ENCODE results near the gene PAQR5. TPM values are rescaled to one million over a fixed set of nuclear protein-coding genes. Genes with fewer than 3 reads are reported as not detected.

Gene PAQR5
- total RNA-seq, 1 experiment from 2014 or later: 34.0 TPM

GRCh38 chr15:69275933-69276560, 22.7 kb upstream of the PAQR5 start (continued):
- no peak for TF ChIP-seq POLR2A (IDR thresholded peaks at IDR 0.05; ENCODE audit: borderline replicate concordance, extremely low read depth, insufficient read depth, insufficient read length)

GRCh38 chr15:69277316-69277715, 21.4 kb upstream of the PAQR5 start:
- Histone ChIP-seq H4K20me1 (ENCODE audit: insufficient read depth) (no peaks in the 10 kb centered on the region), H3K27ac (ENCODE audit: low read depth, low read length) (no peak overlapping the region), H3K4me2 (ENCODE audit: low read length) (no peak overlapping the region), H3K79me2 (ENCODE audit: insufficient read depth, low read length) (no peaks in the 10 kb centered on the region), H3K9me3 (ENCODE audit: control insufficient read depth in 1 of 2, insufficient read depth in 1 of 2, low read depth in 1 of 2, low read length in 2 of 2) (no peaks in the 10 kb centered on the region), H3K4me1 (ENCODE audit: control insufficient read depth in 1 of 2, insufficient read depth in 2 of 2, low read length in 2 of 2) (0 out of 4 replicates have a peak, but pooled peaks cover 0 to 4% of the 10 kb centered on the region in 2 experiments), H3K36me3 (ENCODE audit: control insufficient read depth in 1 of 2, insufficient read depth in 2 of 2, low read length in 2 of 2) (no peaks in the 10 kb centered on the region), H2AFZ (ENCODE audit: low read depth, low read length, poor library complexity, severe bottlenecking) (no peak overlapping the region), H3K4me3 (replicated peaks in 1 of 2; ENCODE audit: low read depth in 1 of 2, low read length in 2 of 2) (no peak overlapping the region), H3K9me2 (ENCODE audit: insufficient read depth) (no peaks in the 10 kb centered on the region), H3K27me3 (ENCODE audit: insufficient read depth, low read length) (no peaks in the 10 kb centered on the region), H3K9ac (ENCODE audit: low read length) (no peak overlapping the region)
- no TSS peak for BruUV-seq (replicated peaks)
- no peak for TF ChIP-seq YY1 (IDR thresholded peaks at IDR 0.05; ENCODE audit: extremely low read depth, insufficient replicate concordance, low read depth, low read length)
- TF ChIP-seq ATF3 (IDR thresholded peaks at IDR 0.05): no peak
- intact Hi-C loops (cut with micrococcal nuclease): no loop called here
- RAD21 ChIA-PET (ENCODE audit: low non-redundant PET in 1 of 2, low total read pairs in 2 of 2, uncharacterized antibody in 2 of 2, unreplicated experiment in 2 of 2): no interaction called here
- ATAC-seq (no peak), DNase-seq (ENCODE audit: low read depth, low spot score) (no peak)
- POLR2A ChIA-PET: no interaction called here
- CTCF ChIA-PET: interaction anchor here (1.5 kb wide), 1 partner anchor 218 kb away, joined by 4 read pairs; no protein-coding TSS in a partner anchor

- ChIA-PET CTCF (no interaction called here), RAD21 (ENCODE audit: low non-redundant PET in 1 of 2, low total read pairs in 2 of 2, uncharacterized antibody in 2 of 2, unreplicated experiment in 2 of 2) (no interaction called here), POLR2A (no interaction called here)
- Histone ChIP-seq H3K36me3 (ENCODE audit: control insufficient read depth in 1 of 2, insufficient read depth in 2 of 2, low read length in 2 of 2) (no peaks in the 10 kb centered on the region), H3K27ac (ENCODE audit: low read depth, low read length) (no peak overlapping the region), H2AFZ (ENCODE audit: low read depth, low read length, poor library complexity, severe bottlenecking) (no peak overlapping the region), H3K4me1 (ENCODE audit: control insufficient read depth in 1 of 2, insufficient read depth in 2 of 2, low read length in 2 of 2) (0 out of 4 replicates have a peak, but pooled peaks cover 0 to 4% of the 10 kb centered on the region in 2 experiments), H3K9me2 (ENCODE audit: insufficient read depth) (no peaks in the 10 kb centered on the region), H3K4me2 (ENCODE audit: low read length) (no peak overlapping the region), H3K9me3 (ENCODE audit: control insufficient read depth in 1 of 2, insufficient read depth in 1 of 2, low read depth in 1 of 2, low read length in 2 of 2) (no peaks in the 10 kb centered on the region), H3K27me3 (ENCODE audit: insufficient read depth, low read length) (no peaks in the 10 kb centered on the region), H3K79me2 (ENCODE audit: insufficient read depth, low read length) (no peaks in the 10 kb centered on the region), H3K4me3 (replicated peaks in 1 of 2; ENCODE audit: low read depth in 1 of 2, low read length in 2 of 2) (no peak overlapping the region), H3K9ac (ENCODE audit: low read length) (no peak overlapping the region), H4K20me1 (ENCODE audit: insufficient read depth) (no peaks in the 10 kb centered on the region)
- ATAC-seq (no peak), DNase-seq (ENCODE audit: low read depth, low spot score) (no peak)
- TF ChIP-seq, protein P1, sequence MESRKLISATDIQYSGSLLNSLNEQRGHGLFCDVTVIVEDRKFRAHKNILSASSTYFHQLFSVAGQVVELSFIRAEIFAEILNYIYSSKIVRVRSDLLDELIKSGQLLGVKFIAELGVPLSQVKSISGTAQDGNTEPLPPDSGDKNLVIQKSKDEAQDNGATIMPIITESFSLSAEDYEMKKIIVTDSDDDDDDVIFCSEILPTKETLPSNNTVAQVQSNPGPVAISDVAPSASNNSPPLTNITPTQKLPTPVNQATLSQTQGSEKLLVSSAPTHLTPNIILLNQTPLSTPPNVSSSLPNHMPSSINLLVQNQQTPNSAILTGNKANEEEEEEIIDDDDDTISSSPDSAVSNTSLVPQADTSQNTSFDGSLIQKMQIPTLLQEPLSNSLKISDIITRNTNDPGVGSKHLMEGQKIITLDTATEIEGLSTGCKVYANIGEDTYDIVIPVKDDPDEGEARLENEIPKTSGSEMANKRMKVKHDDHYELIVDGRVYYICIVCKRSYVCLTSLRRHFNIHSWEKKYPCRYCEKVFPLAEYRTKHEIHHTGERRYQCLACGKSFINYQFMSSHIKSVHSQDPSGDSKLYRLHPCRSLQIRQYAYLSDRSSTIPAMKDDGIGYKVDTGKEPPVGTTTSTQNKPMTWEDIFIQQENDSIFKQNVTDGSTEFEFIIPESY (IDR thresholded peaks at IDR 0.05; ENCODE audit: extremely low read depth, insufficient replicate concordance, low read length): no peak
- no peak for TF ChIP-seq ZFX (IDR thresholded peaks at IDR 0.05)
- TF ChIP-seq SRF (IDR thresholded peaks at IDR 0.05; ENCODE audit: low read depth): no peak
- no peak for TF ChIP-seq EGR1 (IDR thresholded peaks at IDR 0.05; ENCODE audit: low read depth)
- no peak for TF ChIP-seq JUND (IDR thresholded peaks at IDR 0.05)
- TF ChIP-seq EZH2 (IDR thresholded peaks at IDR 0.05): no peak
- intact Hi-C loops (cut with micrococcal nuclease): no loop called here
- BruUV-seq (replicated peaks): no TSS peak
These were observed 19.1 kb upstream of the PAQR5 start for GRCh38 chr15:69279636-69280035.

Data from HCT116 (cell line).